Measurements from ENCODE around the gene PALLD.

GRCh38 chr4:168892475-168892874 lies 395.6 kb downstream of the PALLD start:
- TF ChIP-seq, protein P1, sequence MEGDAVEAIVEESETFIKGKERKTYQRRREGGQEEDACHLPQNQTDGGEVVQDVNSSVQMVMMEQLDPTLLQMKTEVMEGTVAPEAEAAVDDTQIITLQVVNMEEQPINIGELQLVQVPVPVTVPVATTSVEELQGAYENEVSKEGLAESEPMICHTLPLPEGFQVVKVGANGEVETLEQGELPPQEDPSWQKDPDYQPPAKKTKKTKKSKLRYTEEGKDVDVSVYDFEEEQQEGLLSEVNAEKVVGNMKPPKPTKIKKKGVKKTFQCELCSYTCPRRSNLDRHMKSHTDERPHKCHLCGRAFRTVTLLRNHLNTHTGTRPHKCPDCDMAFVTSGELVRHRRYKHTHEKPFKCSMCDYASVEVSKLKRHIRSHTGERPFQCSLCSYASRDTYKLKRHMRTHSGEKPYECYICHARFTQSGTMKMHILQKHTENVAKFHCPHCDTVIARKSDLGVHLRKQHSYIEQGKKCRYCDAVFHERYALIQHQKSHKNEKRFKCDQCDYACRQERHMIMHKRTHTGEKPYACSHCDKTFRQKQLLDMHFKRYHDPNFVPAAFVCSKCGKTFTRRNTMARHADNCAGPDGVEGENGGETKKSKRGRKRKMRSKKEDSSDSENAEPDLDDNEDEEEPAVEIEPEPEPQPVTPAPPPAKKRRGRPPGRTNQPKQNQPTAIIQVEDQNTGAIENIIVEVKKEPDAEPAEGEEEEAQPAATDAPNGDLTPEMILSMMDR (IDR thresholded peaks at IDR 0.05) = no peak
- TF ChIP-seq POLR2AphosphoS5 (IDR thresholded peaks at IDR 0.05) (no peak), POLR2A (IDR thresholded peaks at IDR 0.05; ENCODE audit: low read depth) (no peak)
